SK-N-SH (cell line): Measurements from ENCODE around the gene ACTA1.

ENCODE experiments used
- CTCF ChIP-seq: fragments of 200-600 bp; sonication (generic); IDR thresholded peaks from 2 replicates; pipeline ENCODE4 v1.6.1; 2017; ENCODE audit warnings: antibody characterized with exemption, mild to moderate bottlenecking, moderate library complexity
- POLR2AphosphoS5 ChIP-seq: IDR thresholded peaks from 2 replicates; pipeline ENCODE4 v1.6.1; 2012; ENCODE audit warnings: low read depth, low read length
- SMC3 ChIP-seq: IDR thresholded peaks from 2 replicates; pipeline ENCODE4 v1.6.1; 2012; ENCODE audit warnings: low read depth, low read length, improper control_type of control experiment
- ZBTB33 ChIP-seq: IDR thresholded peaks from 2 replicates; pipeline ENCODE4 v1.4.0; 2012; ENCODE audit warnings: low read depth, borderline replicate concordance

GRCh38 chr1:229430761-229431283 lies 3.1 kb downstream of the ACTA1 start:
- no peak for TF ChIP-seq CTCF
- TF ChIP-seq SMC3: no peak
- TF ChIP-seq ZBTB33: no peak
- no peak for TF ChIP-seq POLR2AphosphoS5
